ENCODE data around the gene ICAM3.

- TF ChIP-seq BHLHE40 (IDR thresholded peaks at IDR 0.05; ENCODE audit: borderline replicate concordance) (no peak), SP1 (IDR thresholded peaks at IDR 0.05) (no peak), HDGF (IDR thresholded peaks at IDR 0.05; ENCODE audit: borderline replicate concordance) (no peak), TARDBP (IDR thresholded peaks at IDR 0.05) (no peak), FOXA1 (IDR thresholded peaks at IDR 0.05) (no peak), ELF4 (IDR thresholded peaks at IDR 0.05) (no peak), FOXK2 (IDR thresholded peaks at IDR 0.05) (no peak), SUZ12 (IDR thresholded peaks at IDR 0.05) (no peak), CTBP1 (IDR thresholded peaks at IDR 0.05; ENCODE audit: borderline replicate concordance) (no peak), FOXM1 (IDR thresholded peaks at IDR 0.05; ENCODE audit: borderline replicate concordance) (no peak), LEF1 (IDR thresholded peaks at IDR 0.05; ENCODE audit: borderline replicate concordance) (no peak), ARNT (IDR thresholded peaks at IDR 0.05) (no peak), L3MBTL2 (conservative IDR thresholded peaks at IDR 0.05) (no peak)
- TF ChIP-seq, protein P1, sequence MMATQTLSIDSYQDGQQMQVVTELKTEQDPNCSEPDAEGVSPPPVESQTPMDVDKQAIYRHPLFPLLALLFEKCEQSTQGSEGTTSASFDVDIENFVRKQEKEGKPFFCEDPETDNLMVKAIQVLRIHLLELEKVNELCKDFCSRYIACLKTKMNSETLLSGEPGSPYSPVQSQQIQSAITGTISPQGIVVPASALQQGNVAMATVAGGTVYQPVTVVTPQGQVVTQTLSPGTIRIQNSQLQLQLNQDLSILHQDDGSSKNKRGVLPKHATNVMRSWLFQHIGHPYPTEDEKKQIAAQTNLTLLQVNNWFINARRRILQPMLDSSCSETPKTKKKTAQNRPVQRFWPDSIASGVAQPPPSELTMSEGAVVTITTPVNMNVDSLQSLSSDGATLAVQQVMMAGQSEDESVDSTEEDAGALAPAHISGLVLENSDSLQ (IDR thresholded peaks at IDR 0.05), result no peak
Observed at GRCh38 chr19:10284960-10285278, 54.5 kb downstream of the ICAM3 start.

All from HEK293T (cell line).